ENCODE results near the gene MAP3K13.
"Not testable (repeated sequence)": the region's sequence is repeated elsewhere in the genome, so short reads cannot be mapped to it uniquely, and the experiment has no call there.

The MAP3K13 gene

DNA sequence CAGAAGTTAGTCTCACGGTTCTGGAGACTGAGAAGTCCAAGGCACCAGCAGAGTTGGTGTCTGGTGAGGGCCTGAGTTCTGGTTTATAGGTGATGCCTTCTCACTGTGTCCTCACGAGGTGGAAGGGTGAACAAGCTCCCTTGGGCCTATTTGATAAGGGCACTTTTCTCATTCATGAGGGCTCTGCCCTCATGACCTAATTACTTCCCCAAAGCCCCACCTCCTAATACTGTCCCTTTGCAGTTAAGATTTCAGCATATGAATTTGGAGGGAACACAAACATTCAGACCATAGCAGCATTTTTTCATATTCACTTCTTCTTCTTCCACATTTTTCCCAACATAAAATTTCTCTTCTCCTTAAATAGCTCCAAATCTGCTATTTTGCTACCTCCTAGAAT, 94.4 kb downstream of the MAP3K13 start:
- no peak for DNase-seq

DNA sequence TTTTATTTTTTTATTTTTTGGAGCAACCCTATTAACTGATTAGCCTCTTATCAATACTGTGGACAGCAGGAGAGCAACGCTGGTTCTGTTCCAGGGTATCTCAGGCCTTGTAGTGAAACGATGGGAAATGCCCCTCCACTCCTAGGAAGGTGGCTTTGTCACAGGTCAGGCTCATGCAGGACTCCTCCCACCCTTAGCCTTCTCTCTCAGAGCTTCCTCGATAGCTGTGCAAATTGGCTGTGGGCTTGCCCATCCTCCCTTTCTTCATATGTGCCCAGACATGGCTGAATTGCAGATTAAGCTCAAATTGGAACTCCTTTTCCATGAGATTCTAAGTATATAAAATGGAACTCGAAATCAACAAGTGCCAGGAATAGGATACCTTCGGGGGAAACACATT, 97.4 kb downstream of the MAP3K13 start:
- DNase-seq: no peak

DNA sequence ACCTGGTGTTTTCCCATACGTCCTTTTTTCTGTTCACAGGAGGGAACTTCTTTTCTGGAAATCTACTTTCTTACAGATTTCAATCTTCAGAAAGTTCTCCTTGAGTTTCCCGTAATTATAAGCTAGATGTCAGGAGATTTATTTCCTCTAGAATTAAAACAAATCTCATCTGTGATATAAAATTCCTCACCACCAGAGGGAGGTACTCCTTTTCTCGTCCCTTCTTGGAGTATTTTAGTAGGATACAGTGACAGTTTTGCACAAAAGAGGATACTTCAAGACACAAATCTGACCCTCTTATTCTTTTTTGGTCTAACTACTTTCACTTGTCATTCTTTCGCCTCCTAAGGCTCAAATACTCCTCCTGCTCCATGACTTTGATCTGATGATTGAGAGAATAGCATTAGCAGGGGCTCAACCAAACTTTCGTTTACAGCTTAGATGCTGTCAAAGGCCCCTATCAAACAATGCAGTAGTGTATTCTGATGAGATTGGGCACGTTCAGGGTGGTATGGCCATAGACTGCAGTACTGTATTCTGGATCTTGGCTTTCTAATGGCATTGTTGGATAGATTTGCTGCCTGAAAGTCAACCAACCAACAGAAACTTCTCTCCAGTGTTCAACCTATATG, 97.9 kb downstream of the MAP3K13 start:
- DNase-seq: no peak

DNA sequence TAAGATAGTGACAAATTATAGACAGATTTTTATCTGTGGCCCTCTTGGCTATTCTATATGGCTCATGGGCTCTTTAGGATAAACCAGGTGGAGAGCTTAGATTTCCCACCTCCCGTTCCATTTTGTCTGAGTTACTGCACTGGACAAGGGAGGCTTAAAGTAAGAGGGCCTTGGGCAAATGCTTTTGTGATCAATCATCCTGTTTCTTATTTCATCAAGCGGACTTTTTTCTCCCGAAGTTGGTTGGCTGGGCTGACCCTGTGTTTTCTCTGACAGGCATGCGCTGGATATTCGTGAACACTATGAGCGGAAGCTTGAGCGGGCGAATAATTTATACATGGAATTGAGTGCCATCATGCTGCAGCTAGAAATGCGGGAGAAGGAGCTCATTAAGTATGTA, 102.5 kb downstream of the MAP3K13 start:
- no peak for DNase-seq

DNA sequence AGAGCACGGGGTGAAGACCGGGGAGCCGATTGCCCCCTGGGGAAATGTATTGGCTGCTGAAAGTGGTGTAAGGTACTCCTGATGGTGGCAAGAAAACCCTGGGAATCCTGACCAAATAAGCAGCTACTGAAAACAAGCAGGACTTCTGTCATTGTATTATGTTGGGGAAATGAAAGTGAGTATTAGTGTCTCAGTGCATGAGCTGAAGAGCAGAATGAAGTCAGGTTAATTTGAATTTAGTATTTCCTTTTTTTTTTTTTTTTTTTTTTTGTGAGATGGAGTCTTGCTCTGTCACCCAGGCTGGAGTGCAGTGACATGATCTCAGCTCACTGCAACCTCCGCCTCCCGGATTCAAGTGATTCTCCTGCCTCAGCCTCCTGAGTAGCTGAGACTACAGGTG, 103.2 kb downstream of the MAP3K13 start:
- not testable (repeated sequence) for DNase-seq

DNA sequence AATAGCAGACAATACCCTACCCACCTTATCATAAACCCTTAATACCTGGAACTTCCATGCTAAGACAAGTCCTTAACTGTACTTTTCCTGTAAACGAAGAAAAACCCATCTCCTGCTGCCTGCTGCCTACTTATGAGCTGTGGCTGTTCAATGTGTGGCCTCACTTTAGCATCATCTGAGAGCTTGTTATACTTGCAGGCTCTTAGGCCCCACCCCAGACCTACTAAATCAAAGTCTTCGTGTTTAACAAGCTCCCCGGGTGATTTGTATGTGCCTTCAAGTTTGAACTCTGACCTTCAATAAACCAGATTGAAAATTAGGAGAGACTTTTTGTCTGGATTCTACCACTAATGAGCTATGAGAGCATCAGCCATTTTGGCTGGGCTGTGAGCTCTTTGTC, 106.6 kb downstream of the MAP3K13 start:
- DNase-seq: no peak

DNA sequence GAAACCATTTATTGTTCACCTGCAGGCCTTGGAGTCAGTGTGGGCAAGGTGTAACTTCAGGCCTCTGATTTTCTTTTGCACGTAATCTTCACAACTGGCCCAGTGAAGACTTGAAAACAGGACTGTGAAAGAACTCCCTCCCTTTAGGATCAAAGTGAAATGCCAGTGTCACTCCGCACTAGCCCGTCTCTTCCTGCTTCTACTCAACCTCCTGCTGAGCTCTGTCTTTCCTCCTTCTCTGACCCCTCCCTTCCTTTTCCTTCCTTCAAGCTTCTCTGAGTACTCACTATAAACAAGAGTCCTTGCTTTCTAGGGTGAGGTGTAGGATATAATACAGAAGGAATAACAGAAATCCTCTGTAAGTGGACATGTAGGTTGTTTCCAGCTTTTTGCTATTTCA, 107.4 kb downstream of the MAP3K13 start:
- no peak for DNase-seq

DNA sequence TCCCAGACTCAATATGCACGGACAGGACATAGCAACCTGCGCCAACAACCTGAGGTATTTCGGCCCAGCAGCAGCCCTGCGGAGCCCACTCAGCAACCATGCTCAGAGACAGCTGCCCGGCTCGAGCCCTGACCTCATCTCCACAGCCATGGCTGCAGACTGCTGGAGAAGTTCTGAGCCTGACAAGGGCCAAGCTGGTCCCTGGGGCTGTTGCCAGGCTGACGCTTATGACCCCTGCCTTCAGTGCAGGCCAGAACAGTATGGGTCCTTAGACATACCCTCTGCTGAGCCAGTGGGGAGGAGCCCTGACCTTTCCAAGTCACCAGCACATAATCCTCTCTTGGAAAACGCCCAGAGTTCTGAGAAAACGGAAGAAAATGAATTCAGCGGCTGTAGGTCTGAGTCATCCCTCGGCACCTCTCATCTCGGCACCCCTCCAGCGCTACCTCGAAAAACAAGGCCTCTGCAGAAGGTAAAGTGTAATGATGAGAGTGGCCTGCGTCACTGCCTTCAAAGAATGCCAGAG, 110.4 kb downstream of the MAP3K13 start:
- DNase-seq: no peak

DNA sequence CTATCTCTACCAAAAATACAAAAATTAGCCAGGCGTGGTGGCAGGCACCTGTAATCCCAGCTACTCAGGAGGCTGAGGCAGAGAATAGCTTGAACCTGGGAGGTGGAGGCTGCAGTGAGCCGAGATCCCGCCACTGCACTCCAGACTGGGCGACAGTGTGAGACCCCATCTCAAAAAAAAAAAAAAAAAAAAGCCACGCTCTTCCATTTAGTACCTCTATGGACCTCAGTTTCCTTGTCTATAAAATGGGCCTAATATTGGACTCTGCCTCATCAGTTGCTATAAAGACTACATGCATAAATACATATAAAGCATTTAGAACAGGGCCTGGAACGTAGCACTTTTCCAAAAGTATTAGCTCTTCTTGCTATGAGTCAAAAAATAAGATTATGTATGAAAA, 112.0 kb downstream of the MAP3K13 start:
- not testable (repeated sequence) for DNase-seq

DNA sequence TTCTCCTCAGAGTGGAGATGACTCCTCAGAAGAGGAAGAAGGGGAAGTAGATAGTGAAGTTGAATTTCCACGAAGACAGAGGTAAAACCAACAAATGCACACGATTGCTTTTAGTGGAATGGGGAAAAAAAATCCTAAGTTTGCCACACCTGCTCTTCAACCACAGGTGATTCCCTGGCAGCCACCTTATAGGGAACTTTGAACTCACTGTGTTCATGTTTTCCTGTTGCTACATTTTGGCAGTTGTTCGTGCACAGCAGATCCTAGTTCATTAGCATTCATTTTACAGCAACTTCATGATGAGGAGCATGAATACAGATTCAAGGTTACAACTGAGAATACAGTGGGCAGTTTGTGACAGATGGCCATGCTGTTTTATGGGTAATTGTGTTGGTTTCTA, 114.4 kb downstream of the MAP3K13 start:
- DNase-seq: no peak

DNA sequence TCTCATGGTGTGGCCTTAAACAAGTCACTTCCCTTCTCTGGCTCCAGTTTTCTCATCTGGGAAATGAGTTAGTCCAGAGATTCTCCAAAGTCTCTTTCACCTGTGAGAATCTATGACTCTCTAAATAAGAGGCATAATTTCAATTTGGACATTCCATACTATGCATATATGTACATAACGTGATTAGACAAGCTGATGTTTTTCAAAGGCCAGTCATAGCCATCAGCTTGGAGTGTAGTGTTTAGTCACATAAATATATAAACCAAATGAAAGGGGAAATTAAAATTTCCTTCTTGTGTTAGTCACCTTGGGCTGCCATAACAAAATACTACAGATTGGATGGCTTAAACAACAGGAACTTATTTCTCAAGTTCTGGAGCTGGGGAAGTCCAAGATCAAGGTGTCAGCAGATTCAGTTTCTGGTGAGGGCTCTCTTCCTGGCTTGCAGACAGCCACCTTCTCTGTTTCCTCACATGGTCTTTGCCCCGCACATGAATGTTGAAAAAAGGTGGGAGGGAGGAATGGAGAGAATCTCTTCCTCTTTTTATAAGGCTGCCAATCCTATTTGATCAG, 116.5 kb downstream of the MAP3K13 start:
- DNase-seq: no peak

DNA sequence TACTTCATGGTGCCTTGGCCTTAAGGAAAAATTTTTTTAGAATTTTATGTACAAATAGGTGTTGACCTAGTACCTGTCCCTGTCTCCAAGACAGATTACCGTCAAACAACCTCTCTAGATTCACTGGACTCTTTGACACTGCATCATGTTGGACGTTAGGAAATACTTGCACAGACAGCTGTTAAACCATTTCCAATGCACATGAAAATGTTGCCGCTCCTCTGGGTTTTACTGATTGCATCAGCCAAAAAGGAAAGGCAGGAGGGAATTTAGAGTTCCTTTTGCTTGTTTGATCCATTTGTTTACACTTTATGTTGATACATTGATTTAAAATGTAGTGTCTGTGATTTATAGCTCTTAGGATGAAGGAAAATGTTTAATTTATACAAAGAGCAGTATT, 121.4 kb downstream of the MAP3K13 start:
- DNase-seq: no peak

DNA sequence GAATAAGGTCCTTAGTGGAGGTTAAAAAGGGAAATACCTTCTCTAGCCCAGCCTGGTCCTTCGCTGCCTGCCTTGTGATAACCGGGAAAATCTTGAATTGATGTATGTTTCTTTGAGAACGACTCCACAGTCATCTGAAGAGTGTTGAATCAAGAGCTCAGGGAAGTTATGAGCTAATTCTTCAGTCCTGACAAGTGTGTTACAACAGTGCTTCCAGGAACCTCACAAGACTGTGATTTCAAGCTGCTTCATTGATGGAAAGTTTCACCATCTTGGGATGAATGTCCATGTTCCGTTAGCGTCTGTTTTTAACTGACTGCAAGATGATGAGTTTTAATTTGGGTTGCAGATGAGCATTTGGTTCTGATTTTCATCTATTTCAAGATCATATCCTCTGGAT, 123.5 kb downstream of the MAP3K13 start:
- no peak for DNase-seq

DNA sequence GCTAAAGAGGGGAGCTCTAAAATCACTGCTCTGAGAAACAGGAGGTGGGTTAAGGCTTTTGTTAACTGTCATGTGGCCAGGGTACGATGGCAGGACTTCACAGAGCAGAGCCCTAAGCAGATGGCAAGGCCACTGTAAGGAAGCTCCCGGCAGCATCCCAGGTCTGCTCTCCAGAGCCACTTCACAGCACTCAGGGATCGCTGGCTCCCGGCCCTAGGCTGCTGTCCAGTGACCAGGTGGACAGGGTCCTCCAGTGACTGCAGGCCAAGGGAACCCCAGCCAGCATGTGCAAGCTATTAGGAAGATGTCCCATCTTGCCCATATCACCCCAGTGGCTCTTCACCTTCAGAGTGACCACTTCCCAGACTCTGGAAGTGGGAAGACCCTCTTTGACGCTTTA, 125.5 kb downstream of the MAP3K13 start:
- no peak for DNase-seq

DNA sequence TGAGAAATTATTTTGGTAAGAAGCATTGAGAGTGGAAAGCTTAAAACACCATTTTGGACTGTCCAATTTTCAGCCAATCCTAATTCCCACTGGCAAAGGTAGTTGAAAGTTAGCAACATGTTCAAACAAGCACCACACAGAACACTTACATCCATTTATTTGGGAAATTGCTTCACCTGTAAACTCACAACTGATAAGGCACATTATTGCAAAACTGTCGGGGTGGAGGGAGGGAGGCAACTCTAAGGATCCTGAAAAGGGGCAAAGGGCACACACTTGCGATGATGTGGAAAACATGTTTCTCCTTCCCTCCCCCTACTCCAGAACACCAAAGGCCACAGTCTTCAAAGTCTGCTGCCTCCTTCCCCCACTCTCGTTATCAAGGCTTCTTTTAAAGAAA, 126.5 kb downstream of the MAP3K13 start:
- no peak for DNase-seq

DNA sequence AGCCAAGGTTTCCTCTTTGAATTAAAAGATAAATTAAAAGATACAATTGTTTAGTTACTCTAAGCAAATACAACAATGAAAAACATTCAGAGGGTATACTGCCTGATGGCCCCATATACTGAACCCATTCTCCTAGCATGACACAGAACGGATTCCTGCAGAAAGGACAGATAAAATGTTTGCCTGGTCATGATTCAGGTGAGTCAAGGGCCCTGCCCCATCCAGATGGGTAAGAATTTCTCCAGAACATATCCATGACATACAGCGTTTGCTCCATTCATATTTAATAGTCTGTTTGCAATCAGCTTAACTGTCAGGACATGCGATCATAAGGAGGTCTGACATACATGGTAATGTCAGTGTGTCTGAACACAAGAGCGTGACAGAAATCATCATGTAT, 127.3 kb downstream of the MAP3K13 start:
- no peak for DNase-seq

DNA sequence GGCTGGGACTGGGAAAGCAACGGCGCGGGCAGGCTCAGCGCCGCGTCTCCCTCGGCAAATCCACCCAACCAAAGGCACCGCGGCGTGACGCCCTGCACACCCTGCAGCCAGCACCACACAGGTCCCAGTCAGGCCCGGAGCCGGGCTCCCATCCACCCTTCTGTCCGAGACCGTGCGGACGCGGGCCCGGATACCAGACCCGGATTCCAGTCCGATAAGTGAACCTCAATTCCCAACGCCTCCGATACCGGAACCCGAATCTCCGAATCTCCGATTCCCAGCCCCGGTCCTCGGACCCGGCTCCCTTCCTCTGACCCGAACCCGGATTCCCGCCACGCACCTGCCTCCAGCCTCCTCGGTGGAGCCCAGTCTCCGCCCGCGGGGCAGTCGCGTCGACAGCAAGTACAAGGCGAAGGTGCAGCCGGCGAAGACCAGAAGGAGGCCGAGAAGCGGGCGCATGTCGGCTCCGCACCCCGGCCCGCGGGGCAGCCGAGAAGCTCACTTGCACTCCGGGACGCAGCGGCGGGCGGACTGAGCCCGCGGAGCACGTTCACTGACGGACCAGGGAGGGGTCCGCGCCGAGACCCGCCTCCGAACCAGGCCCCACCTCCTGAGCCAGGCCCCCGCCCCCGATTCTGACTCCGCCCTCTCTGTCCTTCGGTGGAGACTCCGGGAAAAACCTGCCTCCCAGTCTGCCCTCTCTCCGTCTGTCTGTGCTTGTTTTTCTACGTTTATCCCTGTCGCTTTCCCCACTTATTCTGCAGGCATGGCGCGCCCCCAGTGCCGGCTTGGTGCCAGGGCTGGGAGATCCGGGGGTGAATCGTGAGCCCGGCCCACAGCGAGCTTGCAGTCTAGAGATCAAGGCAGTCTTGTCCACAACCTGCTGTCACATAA, 135.8 kb downstream of the MAP3K13 start, which contains the start of gene TMEM41A:
Gene TMEM41A, minus strand, starts transcription at position 533 of the 894 bp plus-strand sequence. Its CDS starts 74 bp downstream, at position 459.
- DNase-seq: peak; percentile 92

DNA sequence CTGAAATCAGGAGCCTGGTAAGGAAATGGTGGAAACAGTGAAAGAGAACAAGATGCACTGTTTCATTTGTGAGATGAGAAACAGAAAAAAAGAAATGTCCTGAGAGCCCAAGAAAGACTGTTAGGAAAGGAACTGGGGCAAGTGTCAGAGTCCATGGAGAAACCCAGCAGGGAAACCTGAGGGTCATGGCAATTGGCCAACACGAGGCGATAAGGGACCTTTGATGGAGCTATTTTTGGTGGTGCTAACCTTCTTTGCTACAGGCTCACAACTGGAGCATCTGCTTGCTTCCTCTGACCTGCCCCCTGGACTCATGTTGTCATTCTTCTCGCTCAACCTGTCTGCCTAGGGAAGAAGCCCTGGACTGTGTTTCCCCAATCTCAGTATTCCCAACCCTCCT, 140.1 kb downstream of the MAP3K13 start:
- no peak for DNase-seq

DNA sequence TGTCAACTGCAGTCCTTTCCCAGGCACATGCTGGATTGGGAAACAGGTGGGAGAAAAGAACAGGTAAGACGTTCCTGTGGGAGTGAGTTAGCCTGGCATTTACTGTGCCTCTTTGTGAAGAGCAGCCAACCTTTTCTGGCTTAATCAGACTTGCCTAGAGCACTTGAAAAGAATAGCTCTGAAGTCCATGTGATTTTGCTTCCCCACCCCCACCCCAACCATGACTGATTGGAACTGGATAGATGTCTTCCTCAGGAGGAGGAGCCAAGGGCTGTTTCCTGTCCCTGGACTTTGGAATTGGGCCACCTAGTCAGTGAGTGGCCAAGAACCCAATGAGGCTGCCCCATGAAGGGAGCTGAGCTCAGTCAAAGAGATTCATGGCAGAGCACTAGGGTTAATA, 140.6 kb downstream of the MAP3K13 start:
- DNase-seq: no peak

DNA sequence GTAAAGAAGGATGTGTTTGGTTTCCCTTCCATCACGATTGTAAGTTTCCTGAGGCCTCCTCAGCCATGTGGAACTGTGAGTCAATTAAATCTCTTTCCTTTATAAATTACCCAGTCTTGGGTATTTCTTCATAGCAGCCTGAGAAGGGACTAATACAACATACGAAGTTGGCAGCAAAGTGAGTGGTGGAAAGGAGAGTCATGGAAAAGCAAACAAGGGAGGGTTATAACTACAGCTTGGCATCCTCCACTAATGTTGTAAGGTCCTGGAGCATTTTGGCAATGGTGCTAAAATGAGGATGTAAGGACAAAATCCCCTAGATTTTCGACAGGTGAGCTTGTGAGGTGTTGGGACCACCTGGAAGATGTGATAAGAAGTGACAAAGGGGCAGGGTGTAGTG, 141.7 kb downstream of the MAP3K13 start:
- DNase-seq: no peak

DNA sequence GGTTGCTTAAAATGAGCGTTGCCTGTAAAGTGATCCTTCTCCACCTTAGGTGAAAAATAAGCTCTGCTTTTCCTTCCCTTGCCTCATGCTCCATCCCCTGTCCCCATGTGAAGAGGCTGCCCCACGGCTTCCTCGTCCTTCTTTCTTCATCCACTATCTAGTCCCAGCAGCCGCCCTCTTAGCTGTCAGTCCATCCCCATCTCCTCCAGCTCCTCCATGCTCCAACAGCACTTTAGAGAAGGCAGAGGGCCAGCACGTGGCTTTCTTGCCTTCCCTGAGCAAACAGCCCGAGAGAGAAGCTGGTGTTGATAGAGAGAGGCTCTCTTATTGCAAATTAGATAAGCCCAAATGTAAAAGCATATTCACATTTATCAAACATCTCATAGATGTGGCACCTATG, 144.9 kb downstream of the MAP3K13 start:
- DNase-seq: no peak

DNA sequence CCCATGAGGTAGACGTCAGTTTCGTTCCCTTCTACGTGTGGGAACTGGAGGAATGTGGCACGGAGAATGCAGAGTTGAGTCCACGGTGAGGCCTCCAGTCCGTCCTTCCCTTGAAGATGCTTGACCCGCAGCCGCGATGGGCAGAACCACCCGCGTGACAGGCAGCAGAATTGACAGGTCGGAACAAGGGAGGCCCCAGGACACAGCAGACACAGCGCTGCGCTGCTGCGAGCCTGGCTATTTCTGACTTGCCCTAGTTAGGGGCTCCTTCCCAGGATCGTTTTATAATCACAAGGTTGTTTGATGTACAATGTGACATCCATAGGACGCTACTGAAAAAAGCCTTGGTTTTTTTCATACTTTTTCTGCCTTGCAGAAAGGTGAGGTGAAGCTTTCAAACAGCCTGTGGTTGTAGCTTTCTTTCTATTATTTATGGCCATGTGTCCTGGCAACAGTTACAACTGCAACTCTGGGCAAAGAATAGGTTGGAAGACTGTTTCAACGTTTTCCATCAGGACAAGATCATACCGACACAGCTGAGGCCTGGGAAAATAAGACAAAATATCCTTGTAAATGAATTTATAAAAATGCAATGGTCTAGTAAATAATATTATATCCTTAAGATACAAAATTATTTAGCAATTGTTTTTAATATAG, 145.5 kb downstream of the MAP3K13 start:
- DNase-seq: no peak

DNA sequence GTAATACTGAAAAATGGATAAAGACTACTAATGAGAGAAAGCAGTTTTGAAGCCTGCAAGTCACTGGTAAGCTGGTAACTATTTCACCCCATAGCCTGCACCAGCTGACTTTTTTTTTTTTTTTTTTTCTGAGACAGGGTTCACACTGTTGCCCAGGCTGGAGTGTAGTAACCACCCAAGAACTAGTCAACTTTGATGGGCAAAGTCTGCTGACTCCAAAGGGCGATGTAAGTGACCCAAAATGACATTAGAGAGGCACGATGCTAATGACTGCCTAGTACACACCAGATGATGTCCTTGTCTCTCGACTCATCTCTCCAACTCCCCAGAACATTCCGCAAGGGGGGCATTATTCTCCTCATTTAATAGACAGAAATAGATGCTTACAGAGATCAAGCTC, 148.8 kb downstream of the MAP3K13 start:
- no peak for DNase-seq
